GM12891 (cell line): Measurements from ENCODE around the gene CDH24.

Experiments
- PAX5 ChIP-seq: IDR thresholded peaks from 2 replicates; pipeline ENCODE4 v1.6.1; 2011; ENCODE audit warnings: low read length, moderate library complexity, mild to moderate bottlenecking; ENCODE audit not compliant: insufficient read depth, severe bottlenecking
- POLR2A ChIP-seq: IDR thresholded peaks from 2 replicates; pipeline ENCODE4 v1.6.1; 2011; ENCODE audit warnings: low read depth, low read length, control low read depth
- POLR2AphosphoS5 ChIP-seq: IDR thresholded peaks from 2 replicates; pipeline ENCODE4 v1.6.1; 2011; ENCODE audit warnings: low read depth, low read length, control low read depth
- POU2F2 ChIP-seq: IDR thresholded peaks from 2 replicates; pipeline ENCODE4 v1.6.1; 2011; ENCODE audit warnings: low read depth, mild to moderate bottlenecking, control low read depth, low read length, moderate library complexity
- SPI1 ChIP-seq: IDR thresholded peaks from 2 replicates; pipeline ENCODE4 v1.6.1; 2011; ENCODE audit warnings: low read depth, low read length, control low read depth
- TAF1 ChIP-seq: IDR thresholded peaks from 2 replicates; pipeline ENCODE4 v1.6.1; 2011; ENCODE audit warnings: low read depth, low read length, control low read depth

- TF ChIP-seq POLR2AphosphoS5 (no peak), POLR2A (no peak), TAF1 (no peak), PAX5 (no peak), SPI1 (no peak), POU2F2 (no peak)
Measured at GRCh38 chr14:23055147-23055550, 2.2 kb downstream of the CDH24 start.
